Right lobe of liver (tissue), 4 donors: Measurements from ENCODE around the gene PARVB.

Experiments
- CTCF ChIP-seq, 4 donors: fragments of 200-600 bp in 3 of 4; fragments of 450-650 bp in 1 of 4; IDR thresholded peaks; one replicate each; pipeline versions ENCODE4 v1.5.1 to v1.8.0; 2016 to 2022; ENCODE audit warnings: antibody characterized with exemption in 4 of 4, mild to moderate bottlenecking in 2 of 4
- POLR2A ChIP-seq: fragments of 450-650 bp; IDR thresholded peaks from one replicate; pipeline ENCODE4 v1.6.1; 2017; ENCODE audit warnings: antibody characterized with exemption, mild to moderate bottlenecking
- donor health status: DM: no; HTN: no; CAD: no.
- donor health status: DM: no; HTN: no; CAD: no.
- donor health status: DM: no; HTN: yes; CAD: no.

- no peak for TF ChIP-seq CTCF (IDR thresholded peaks at IDR 0.05)
- no peak for TF ChIP-seq POLR2A
Observed at GRCh38 chr22:44091021-44091721, 67.1 kb downstream of the PARVB start.
